LNCaP clone FGC (cell line): ENCODE results near the gene PWWP2B.
A peak's percentile ranks its signal among the peaks of the same experiment; 100 is the strongest.

Source experiments
- DNase-seq: peaks from one replicate; pipeline ENCODE4 v3.0.0-alpha.2; 2011; ENCODE audit warnings: low read depth
- H3K4me3 ChIP-seq: 2 replicates; pipeline ENCODE4 v1.5.1; 2011; ENCODE audit warnings: mild to moderate bottlenecking, low read depth, low read length, control low read depth
- CTCF ChIP-seq: IDR thresholded peaks from 2 replicates; pipeline ENCODE4 v1.5.1; 2012; ENCODE audit warnings: mild to moderate bottlenecking; ENCODE audit not compliant: control insufficient read depth, insufficient read depth; ENCODE audit errors: extremely low read depth

PWWP2B gene

GRCh38 chr10:132368881-132369635 is 27.9 kb upstream of the PWWP2B start:
- no peak overlapping the region for H3K4me3 ChIP-seq
- no peak for DNase-seq
- no peak for TF ChIP-seq CTCF

GRCh38 chr10:132369636-132370185 is 27.3 kb upstream of the PWWP2B start:
- TF ChIP-seq CTCF: no peak
- H3K4me3 ChIP-seq: no peak overlapping the region
- DNase-seq: no peak

- TF ChIP-seq CTCF: no peak
These were observed 26.3 kb upstream of the PWWP2B start for GRCh38 chr10:132370426-132371340.

GRCh38 chr10:132371641-132372081 is 25.3 kb upstream of the PWWP2B start:
- no peak overlapping the region for H3K4me3 ChIP-seq
- no peak for DNase-seq

More at GRCh38 chr10:132370426-132371340, 26.3 kb upstream of the PWWP2B start:
- DNase-seq: no peak
- no peak overlapping the region for H3K4me3 ChIP-seq

GRCh38 chr10:132372516-132373095 is 24.4 kb upstream of the PWWP2B start:
- no peak for DNase-seq
- no peak for TF ChIP-seq CTCF
- no peak overlapping the region for H3K4me3 ChIP-seq

More at GRCh38 chr10:132371641-132372081, 25.3 kb upstream of the PWWP2B start:
- TF ChIP-seq CTCF: 0 out of 2 replicates have a peak, but pooled peaks have one; percentile 19

- no peak overlapping the region for H3K4me3 ChIP-seq
- no peak for TF ChIP-seq CTCF
- no peak for DNase-seq
These were observed 23.6 kb upstream of the PWWP2B start for GRCh38 chr10:132373241-132373955.
